GM21723 (cell line): ENCODE data around the gene TEF.

ENCODE experiments used
- ATAC-seq: cut with Tn5 transposase; IDR thresholded peaks from one replicate; pipeline ENCODE4 v1.9.1; 2021; ENCODE audit warnings: mild to moderate bottlenecking, moderate library complexity; ENCODE audit not compliant: unreplicated experiment

TEF gene

GRCh38 chr22:41447435-41448188 is 65.9 kb downstream of the TEF start:
- no peak for ATAC-seq

DNA sequence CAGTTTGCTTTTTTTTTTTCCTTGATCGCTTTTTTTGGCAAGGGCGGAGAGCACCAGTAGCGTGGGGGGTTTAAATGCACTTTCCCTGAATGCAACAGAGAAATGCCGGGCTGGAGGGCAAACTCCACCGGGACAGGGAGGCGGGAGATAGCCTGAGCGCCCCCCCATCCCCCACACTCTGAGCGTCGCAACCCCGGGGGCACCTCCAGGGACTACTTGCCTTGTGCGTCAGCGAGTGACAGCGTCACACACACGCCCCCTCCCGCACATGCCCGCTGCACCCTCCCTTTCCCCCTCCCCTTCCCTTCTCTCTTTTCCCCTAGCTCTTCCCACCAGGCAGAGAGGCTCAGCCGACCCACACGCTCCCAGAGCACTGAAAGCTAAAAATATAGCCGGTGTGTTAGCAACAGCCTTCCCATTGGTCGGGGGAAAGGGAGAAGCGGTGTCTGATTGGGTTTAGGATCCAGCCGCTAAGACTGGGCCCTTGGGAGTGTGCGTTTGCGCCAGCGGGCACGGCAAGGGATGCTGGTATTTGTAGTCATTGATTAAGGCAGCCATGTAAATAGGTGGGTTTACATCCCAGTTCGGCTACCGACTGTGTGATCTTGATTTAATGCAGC is 66.6 kb downstream of the TEF start:
- peak; percentile 46 for ATAC-seq
